GM23248 (cell line): ENCODE results near the gene DICER1.

Experiments
- EZH2 ChIP-seq: fragments of 200-600 bp; sonication (generic); IDR thresholded peaks from 2 replicates; pipeline ENCODE4 v1.6.1; 2018; ENCODE audit warnings: antibody characterized with exemption, mild to moderate bottlenecking; ENCODE audit not compliant: insufficient read depth, poor library complexity, severe bottlenecking
- EZH2phosphoT487 ChIP-seq: fragments of 200-600 bp; sonication (generic); IDR thresholded peaks from 2 replicates; pipeline ENCODE4 v1.6.1; 2018; ENCODE audit warnings: antibody characterized with exemption, moderate library complexity, mild to moderate bottlenecking, low read depth; ENCODE audit not compliant: insufficient read depth

DNA sequence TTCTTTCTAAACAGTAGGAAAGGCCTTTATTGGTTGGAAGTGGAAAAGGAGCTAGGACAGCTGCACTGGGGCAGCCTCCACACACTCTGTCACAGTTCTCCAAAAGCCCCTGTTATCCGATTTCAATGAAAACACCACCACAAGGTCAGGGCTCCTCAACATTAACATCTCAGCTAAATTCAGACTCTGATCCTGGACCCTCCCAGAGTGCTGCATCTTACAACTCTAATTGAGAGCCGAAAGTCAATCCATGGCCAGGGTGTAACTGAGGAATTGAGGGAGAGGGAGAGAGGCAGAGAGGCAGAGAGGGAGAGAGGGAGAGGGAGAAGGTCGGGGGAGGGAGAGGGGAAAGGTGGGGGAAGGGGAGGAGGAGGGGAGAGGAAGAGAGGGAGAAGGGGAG is 32.1 kb downstream of the DICER1 start:
- TF ChIP-seq EZH2 (no peak), EZH2phosphoT487 (no peak)
